NCI-H82 (cell line): ENCODE data around the gene GPD2.

Experiments used
- DNase-seq: peaks from one replicate; lab custom pipeline; 2025; lab: John Stamatoyannopoulos, UW

The GPD2 gene

DNA sequence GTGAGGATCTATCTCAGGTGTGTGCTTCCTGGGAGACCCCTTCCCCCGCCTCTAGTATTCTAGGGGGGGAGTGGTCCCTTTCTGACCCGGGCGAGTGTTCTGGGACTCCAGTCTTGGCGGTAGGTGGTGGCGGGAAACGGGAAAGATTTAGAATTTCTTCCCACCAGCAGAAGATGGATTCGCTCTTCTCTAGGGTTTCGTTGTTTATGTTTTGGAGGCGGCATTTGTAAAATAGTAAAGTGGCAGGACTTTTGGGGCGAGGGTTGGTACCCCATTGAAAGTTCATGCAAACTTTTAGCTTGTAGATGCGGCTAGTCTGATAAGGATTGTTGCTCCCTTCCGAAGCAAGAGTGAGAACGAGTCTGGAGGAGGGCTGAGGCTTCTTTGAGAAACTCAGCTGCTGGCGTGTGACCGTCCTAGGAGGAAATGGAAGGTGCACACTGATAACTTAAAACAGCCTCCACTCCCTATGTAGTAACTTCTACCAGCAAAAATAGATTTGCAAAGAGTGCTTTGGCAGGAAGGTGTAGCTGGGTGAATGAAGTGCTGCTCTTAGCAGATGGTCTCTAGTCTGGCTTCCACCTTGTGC lies 412 bp downstream of the GPD2 start:
- DNase-seq, result no peak

DNA sequence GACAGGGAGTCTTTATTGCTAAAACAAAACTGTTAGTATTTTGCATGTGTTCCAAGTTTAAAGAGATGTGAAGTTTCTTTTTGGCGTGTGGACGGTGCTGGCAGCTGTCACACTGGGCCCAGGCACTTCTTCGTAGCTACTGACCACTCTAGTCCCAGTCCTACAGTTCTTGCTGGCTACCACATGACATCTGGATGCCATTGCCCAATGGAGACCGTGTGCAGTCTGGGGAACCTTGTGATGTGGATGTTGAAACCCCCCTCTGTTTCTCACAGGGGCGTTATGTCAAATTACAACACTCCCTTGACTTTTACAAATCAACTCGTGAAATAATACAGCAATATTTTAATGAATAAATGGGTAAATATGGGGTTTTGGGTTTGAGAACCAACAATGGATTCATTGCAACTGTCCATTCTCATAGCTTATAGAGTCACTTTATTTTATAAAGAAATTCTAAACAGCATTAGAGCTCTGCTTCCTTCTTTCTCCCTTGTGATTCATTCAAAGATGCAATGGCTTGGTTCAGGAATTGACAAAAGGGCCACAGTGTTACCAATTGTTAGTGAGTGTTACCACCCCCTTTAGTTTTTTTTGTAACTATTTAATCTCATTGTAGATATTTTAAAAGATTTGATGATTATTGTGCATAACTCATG lies 1.2 kb downstream of the GPD2 start:
- no peak for DNase-seq

DNA sequence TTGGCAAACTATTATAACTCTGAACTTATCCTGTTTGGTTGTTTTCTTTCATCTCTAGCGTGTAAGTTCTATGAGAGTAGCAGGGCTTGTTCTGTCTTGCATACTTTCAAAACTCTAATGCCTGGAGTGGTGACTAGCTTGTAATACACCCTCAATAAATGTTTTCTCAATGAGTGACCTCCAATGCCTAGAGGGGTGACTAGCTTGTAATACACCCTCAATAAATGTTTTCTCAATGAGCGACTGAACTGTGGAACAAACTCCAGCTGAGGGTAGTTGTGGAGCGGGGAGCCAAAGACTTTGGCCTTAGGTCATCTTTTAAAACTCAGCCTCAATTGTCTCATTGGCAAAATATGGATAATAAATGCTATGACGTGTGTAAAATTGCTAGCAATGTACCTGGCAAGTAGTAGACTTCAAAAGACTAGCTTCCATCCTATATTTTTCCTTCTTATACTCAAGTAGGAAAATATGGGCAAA lies 1.8 kb downstream of the GPD2 start:
- no peak for DNase-seq

- no peak for DNase-seq
These were observed 6.9 kb downstream of the GPD2 start for GRCh38 chr2:156443089-156443488.

- no peak for DNase-seq
These were observed 9.4 kb downstream of the GPD2 start for GRCh38 chr2:156445296-156446220.

GRCh38 chr2:156447761-156448160 lies 11.6 kb downstream of the GPD2 start:
- no peak for DNase-seq

DNA sequence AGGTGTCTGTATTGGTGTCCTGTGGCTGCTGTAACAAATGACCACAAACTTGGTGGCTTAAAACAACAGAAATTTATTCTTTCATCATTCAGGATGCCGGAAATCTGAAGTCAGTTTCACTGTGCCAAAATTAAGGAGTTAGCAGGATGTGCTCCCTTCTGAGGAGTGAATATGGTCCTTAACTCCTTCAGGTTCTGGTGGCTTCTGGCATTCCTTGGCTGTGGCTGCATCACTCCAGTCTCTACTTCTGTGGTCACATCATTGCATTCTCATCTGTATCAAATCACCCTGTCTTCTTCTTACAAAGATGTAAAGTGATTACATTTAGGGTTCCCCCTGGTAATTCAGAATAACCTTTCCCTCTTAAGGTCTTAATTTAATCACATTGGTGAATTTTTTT lies 12.6 kb downstream of the GPD2 start:
- DNase-seq, result no peak

GRCh38 chr2:156452971-156453370 lies 16.8 kb downstream of the GPD2 start:
- DNase-seq, result no peak

- DNase-seq, result no peak
These were observed 19.3 kb downstream of the GPD2 start for GRCh38 chr2:156455361-156455975.

- no peak for DNase-seq
These were observed 20.4 kb downstream of the GPD2 start for GRCh38 chr2:156456616-156457015.

DNA sequence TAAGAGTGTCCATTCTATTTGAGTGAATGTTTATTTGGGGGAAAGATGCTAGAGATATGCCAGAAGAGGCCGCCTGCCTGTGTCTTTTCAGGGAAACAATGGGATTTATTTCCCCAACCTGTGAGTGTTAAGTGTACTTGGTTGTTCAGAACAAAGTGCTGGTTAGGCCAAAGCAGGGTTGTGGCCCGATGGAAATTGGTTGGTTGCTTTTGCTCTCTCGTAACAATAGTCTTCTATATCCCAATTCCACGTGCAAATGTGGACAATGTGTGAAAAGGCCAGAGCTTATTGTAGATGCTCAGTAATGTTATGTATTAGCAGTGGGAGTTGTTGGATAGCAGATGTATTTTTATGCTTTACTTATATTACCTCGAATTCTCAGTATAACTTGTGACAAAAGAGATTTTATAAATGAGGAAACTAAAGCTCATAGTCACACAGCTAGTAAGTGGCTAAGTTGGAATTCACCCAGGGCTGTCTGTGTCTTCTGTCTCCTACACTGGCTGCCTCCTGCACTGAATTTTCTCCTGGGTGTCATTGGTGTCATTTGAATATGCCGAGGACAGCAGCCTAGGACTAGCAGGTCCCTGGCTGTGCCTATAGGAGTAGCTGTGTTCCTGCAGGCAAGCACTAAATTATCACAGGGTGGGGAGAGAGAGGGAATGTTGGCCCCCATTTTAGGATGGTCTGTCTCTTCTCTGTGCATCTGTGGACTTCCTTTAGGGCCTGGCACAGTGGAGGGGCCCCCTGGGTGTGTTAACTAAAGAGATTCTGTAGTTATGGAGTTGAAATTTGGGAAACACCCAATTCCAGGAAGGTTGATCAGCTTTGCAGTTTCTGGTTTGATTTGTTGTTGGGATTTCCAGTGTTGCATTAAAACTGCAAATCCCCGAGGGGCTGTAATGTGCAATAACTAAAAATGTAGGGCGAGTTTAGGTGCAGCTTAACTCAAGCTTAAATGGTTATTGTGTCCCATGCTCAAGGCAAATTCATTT lies 21.6 kb downstream of the GPD2 start:
- no peak for DNase-seq

DNA sequence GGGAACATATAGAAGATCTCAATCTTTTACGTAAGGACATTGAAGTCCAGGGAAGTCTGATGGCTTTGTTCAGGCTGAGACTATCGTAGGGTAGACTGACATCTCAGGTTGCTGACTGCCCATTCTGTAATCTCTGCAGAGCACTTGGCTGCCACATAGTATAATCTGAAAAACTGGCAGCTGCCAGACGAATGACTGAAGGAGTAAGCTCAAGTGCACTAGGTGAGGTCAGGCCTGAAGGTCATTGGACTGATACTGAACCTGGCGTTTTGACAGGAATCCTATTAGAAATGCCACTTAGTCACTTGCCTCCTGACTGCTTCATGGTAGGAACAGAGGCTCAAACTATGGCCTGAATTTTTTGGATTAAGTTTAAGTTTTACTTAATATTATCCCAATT lies 23.5 kb downstream of the GPD2 start:
- DNase-seq, result peak; percentile 31

DNA sequence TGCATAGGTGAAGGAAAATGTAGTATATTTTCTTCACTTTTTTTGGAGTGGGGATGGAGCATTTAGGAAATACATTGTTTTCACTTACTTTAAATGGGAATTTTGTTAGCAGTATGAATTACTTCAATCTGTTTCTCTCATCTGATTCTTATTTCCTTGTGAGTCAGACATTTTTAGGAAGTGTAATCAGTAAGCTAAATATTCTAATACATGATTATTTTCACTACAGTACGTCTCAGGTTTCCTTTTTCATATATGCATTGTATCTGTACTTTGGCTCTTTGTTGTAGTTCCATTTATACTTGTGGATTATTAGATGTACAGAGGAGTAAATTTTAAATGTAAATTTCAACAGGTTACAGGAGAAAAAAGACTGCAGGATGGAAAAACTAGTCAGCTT lies 27.9 kb downstream of the GPD2 start:
- DNase-seq, result no peak

GRCh38 chr2:156465573-156465972 lies 29.4 kb downstream of the GPD2 start:
- DNase-seq, result no peak

DNA sequence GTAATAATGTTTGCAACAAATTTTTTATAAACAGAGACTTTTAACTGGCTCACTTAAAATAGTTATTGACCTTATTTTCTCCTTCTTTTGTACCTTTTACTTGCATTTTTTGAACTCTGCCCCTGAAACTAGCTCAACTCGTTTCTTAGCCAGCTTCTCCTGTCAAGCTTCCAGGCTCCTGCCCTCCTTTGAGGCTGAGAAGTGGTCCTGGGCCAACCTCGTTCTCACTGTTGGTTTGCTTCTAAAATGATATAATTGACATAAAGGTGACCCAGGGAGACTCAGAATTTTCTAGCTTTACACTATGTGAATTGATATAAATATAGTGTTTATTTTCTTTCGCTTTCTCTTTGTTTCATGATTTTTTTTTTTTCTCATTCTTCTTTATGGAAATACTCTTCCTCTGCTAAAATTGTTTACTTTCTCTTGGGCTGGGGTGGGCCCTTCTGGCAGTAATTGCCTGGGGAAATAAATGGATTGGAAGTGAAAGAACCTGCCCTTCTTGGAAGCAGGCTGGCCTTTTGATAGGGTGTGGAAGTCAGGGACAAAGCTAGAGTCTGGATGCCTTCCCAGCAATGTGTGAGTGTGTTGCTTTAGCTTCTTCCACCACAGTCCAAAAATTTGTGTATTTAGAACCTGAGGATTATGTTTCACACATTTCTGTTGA lies 30.7 kb downstream of the GPD2 start:
- DNase-seq, result no peak

GRCh38 chr2:156470975-156471583 lies 34.9 kb downstream of the GPD2 start:
- no peak for DNase-seq

- DNase-seq, result no peak
These were observed 35.6 kb downstream of the GPD2 start for GRCh38 chr2:156471762-156472161.

DNA sequence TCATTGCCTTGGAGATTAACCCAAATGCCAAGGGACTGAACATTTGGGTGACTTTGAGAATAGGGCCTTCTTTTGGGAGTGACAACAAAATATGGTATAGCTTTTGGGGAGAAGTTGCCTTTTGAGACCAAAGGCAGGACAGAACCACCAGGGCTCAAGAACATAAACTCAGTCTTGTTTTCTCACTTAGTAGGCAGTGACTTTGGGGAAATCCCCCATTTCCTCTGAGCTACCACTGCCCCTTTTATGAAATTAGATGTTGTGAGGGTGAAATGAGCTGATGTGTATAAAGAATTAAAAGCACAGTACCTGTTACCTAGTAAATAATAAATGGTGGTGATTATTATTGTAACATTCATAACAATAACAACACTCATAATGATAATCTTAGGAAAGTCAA lies 36.5 kb downstream of the GPD2 start:
- no peak for DNase-seq

- DNase-seq, result no peak
These were observed 37.3 kb downstream of the GPD2 start for GRCh38 chr2:156473445-156473844.

- DNase-seq, result no peak
These were observed 38.2 kb downstream of the GPD2 start for GRCh38 chr2:156474401-156474800.
